ENCODE data around the gene SLMAP. TPM values are rescaled to one million over a fixed set of nuclear protein-coding genes. Genes with fewer than 3 reads are reported as not detected.

The SLMAP gene
- total and polyA plus RNA-seq, 2 of the 13 experiments (the other 11 are each of a cell fraction or from before 2014, with no cell fraction given), result 24.0 to 48.3 TPM

DNA sequence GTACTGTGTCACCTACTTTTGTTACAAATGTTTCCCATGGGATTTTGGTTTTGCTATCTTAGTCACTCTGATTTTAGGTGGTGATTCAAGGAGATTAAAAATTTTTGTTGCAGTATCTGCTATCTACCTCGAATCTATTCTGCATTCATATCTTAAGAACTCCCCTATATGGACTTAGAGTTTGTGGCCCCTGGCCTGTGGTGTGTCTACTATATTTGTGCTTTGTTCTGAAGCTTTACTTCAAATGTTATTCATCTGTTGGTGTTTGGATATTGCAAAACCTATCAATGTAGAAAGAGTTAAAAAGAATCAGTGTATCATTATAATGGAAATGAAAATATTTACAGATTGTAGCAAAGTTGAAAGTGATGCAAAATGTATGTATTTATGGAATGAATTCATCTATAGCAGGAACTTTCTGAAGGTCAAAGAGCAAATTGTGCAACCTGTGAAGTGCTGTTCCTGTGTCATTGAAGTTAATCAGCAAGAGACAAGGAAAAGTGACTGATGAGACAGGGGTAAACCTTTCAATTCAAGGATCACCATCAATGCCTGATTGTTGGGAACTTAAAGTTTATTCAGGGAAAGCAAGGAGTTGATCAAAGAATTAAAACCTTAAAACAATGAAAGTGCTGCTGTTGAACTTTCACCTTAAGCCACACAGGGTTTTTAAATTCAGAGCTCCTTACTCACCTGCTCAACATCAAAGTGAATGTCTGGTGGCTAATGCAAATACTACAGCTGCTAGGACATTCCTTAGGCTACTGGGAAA is 71.0 kb downstream of the SLMAP start (continued):
- TF ChIP-seq, protein P1, sequence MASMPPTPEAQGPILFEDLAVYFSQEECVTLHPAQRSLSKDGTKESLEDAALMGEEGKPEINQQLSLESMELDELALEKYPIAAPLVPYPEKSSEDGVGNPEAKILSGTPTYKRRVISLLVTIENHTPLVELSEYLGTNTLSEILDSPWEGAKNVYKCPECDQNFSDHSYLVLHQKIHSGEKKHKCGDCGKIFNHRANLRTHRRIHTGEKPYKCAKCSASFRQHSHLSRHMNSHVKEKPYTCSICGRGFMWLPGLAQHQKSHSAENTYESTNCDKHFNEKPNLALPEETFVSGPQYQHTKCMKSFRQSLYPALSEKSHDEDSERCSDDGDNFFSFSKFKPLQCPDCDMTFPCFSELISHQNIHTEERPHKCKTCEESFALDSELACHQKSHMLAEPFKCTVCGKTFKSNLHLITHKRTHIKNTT (CRISPR knock-in tag; IDR thresholded peaks at IDR 0.05), result no peak
- no peak for TF ChIP-seq ZNF546 (CRISPR knock-in tag; conservative IDR thresholded peaks at IDR 0.05)
- TF ChIP-seq STAT6 (CRISPR knock-in tag; IDR thresholded peaks at IDR 0.05; ENCODE audit: borderline replicate concordance), result no peak
- TF ChIP-seq, protein P2, sequence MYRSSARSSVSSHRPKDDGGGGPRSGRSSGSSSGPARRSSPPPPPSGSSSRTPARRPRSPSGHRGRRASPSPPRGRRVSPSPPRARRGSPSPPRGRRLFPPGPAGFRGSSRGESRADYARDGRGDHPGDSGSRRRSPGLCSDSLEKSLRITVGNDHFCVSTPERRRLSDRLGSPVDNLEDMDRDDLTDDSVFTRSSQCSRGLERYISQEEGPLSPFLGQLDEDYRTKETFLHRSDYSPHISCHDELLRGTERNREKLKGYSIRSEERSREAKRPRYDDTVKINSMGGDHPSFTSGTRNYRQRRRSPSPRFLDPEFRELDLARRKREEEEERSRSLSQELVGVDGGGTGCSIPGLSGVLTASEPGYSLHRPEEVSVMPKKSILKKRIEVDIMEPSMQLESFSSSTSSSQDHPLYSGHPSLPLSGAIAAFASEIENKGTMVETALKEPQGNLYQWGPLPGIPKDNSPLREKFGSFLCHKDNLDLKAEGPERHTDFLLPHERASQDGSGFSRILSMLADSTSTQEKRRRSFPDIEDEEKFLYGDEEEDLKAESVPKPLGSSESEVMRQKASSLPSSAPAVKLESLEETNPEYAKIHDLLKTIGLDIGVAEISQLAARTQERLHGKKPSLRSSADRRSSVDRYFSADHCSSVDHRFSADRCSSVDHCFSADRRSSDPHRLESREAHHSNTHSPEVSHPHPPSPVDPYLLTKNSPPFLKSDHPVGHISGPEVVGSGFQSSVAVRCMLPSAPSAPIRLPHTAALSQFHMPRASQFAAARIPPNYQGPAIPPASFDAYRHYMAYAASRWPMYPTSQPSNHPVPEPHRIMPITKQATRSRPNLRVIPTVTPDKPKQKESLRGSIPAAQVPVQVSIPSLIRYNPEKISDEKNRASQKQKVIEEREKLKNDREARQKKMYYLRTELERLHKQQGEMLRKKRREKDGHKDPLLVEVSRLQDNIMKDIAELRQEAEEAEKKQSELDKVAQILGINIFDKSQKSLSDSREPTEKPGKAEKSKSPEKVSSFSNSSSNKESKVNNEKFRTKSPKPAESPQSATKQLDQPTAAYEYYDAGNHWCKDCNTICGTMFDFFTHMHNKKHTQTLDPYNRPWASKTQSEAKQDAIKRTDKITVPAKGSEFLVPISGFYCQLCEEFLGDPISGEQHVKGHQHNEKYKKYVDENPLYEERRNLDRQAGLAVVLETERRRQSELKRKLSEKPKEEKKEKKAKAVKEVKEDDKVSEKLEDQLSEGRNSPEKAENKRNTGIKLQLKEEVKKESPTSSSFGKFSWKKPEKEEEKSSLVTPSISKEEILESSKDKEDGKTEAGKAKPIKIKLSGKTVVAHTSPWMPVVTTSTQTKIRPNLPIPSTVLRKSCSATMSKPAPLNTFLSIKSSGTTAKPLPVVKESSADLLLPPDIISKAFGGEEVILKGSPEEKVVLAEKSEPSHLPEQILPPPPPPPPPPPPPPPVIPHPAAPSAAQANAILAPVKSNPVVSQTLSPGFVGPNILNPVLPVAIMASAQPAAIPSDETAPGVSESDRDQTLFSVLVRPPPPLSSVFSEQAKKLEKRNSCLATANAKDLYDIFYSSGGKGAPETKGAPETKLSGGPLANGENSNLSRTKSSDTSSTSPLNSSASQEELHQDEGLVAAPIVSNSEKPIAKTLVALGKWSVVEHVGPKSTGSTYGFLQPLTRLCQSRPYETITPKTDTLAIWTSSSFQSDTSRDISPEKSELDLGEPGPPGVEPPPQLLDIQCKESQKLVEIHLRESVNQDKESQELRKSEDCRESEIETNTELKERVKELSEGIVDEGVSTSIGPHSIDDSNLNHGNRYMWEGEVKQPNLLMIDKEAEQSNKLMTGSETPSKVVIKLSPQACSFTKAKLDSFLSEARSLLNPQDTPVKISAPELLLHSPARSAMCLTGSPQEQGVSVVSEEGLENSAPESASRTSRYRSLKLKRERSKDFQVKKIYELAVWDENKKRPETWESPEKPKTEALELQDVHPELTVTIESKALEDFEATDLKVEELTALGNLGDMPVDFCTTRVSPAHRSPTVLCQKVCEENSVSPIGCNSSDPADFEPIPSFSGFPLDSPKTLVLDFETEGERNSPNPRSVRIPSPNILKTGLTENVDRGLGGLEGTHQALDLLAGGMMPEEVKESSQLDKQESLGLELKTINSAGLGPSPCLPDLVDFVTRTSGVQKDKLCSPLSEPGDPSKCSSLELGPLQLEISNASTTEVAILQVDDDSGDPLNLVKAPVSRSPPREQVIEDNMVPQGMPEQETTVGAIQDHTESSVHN (CRISPR knock-in tag; IDR thresholded peaks at IDR 0.05), result no peak
- no peak for TF ChIP-seq STAG1 (CRISPR knock-in tag; IDR thresholded peaks at IDR 0.05)
- TF ChIP-seq ZUFSP (CRISPR knock-in tag; IDR thresholded peaks at IDR 0.05; ENCODE audit: borderline replicate concordance), result no peak
- TF ChIP-seq BCLAF1 (IDR thresholded peaks at IDR 0.05), result no peak
- TF ChIP-seq ZNF138 (CRISPR knock-in tag; IDR thresholded peaks at IDR 0.05; ENCODE audit: low read depth), result no peak
- peak; percentile 53; the same call in 1 of the 2 replicates for TF ChIP-seq ZNF792 (CRISPR knock-in tag; IDR thresholded peaks at IDR 0.05)
- no peak for TF ChIP-seq GABPB1 (CRISPR knock-in tag; IDR thresholded peaks at IDR 0.05)
- TF ChIP-seq ARID2 (CRISPR knock-in tag; IDR thresholded peaks at IDR 0.05; ENCODE audit: borderline replicate concordance), result no peak
